SHP77 (cell line): ENCODE data around the gene KLHL2.
"Not testable (repeated sequence)": the region's sequence is repeated elsewhere in the genome, so short reads cannot be mapped to it uniquely, and the experiment has no call there.

Experiments used
- DNase-seq, 2 experiments: peaks; one replicate each; lab custom pipeline; 2025; lab: John Stamatoyannopoulos, UW

The KLHL2 gene

GRCh38 chr4:165207431-165208220 lies at the start of gene KLHL2:
TSS of gene KLHL2 (plus strand) at chr4:165207561. CDS start at chr4:165207877, 316 bp downstream.
- peak; percentile 36 to 69 for DNase-seq

- no peak for DNase-seq
Observed at GRCh38 chr4:165158762-165159161, 48.6 kb upstream of the KLHL2 start.

- no peak for DNase-seq
Observed at GRCh38 chr4:165164257-165164656, 43.1 kb upstream of the KLHL2 start.

- not testable (repeated sequence) for DNase-seq
Observed at GRCh38 chr4:165166872-165167271, 40.5 kb upstream of the KLHL2 start.

GRCh38 chr4:165167650-165168049 lies 39.7 kb upstream of the KLHL2 start:
- no peak for DNase-seq

GRCh38 chr4:165170819-165171218 lies 36.5 kb upstream of the KLHL2 start:
- no peak for DNase-seq

- DNase-seq, result not testable (repeated sequence)
Observed at GRCh38 chr4:165175470-165175869, 31.9 kb upstream of the KLHL2 start.

- peak in 1 of 2 experiments; percentile 40 for DNase-seq
Observed at GRCh38 chr4:165175879-165176278, 31.5 kb upstream of the KLHL2 start.

GRCh38 chr4:165177725-165178666 lies 29.4 kb upstream of the KLHL2 start:
- DNase-seq, result no peak

- no peak for DNase-seq
Observed at GRCh38 chr4:165184220-165184619, 23.1 kb upstream of the KLHL2 start.

- not testable (repeated sequence) for DNase-seq
Observed at GRCh38 chr4:165184998-165185397, 22.4 kb upstream of the KLHL2 start.

GRCh38 chr4:165185448-165185847 lies 21.9 kb upstream of the KLHL2 start:
- DNase-seq, result no peak

- DNase-seq, result no peak
Observed at GRCh38 chr4:165190591-165191347, 16.6 kb upstream of the KLHL2 start.

GRCh38 chr4:165191348-165191656 lies 16.1 kb upstream of the KLHL2 start:
- DNase-seq, result no peak

- no peak for DNase-seq
Observed at GRCh38 chr4:165191814-165192499, 15.4 kb upstream of the KLHL2 start.

GRCh38 chr4:165192500-165192898 lies 14.9 kb upstream of the KLHL2 start:
- no peak for DNase-seq

- no peak for DNase-seq
Observed at GRCh38 chr4:165192956-165193355, 14.4 kb upstream of the KLHL2 start.

GRCh38 chr4:165194368-165194767 lies 13.0 kb upstream of the KLHL2 start:
- no peak for DNase-seq

- no peak for DNase-seq
Observed at GRCh38 chr4:165198329-165198728, 9.0 kb upstream of the KLHL2 start.

GRCh38 chr4:165199286-165199685 lies 8.1 kb upstream of the KLHL2 start:
- DNase-seq, result no peak

- DNase-seq, result no peak
Observed at GRCh38 chr4:165199722-165200121, 7.6 kb upstream of the KLHL2 start.

GRCh38 chr4:165201806-165202205 lies 5.6 kb upstream of the KLHL2 start:
- no peak for DNase-seq
